IMR-90 (cell line): ENCODE measurements around the gene NARS2. TPM values are rescaled to one million over a fixed set of nuclear protein-coding genes. Genes with fewer than 3 reads are reported as not detected.

Source experiments
- ATAC-seq: fragments of 200-7000 bp; cut with Tn5 transposase; 2 replicates; pipeline ENCODE4 v1.9.1; 2020; ENCODE audit warnings: low read depth, mild to moderate bottlenecking, moderate library complexity
- BruUV-seq: library from RNA; stranded (reverse); fragments of 400-500 nt; replicated peaks from 2 replicates; lab custom pipeline; 2021; lab: Mats Ljungman, UMichigan
- CTCF ChIA-PET: fragments of 300-600 bp; formaldehyde crosslinking; extraction: SDS; loops from one replicate; lab custom pipeline; 2021; ENCODE audit warnings: antibody characterized with exemption; lab: Yijun Ruan, JAX
- POLR2A ChIA-PET: fragments of 300-600 bp; sonication (Branson Sonifier 250); formaldehyde crosslinking; loops from one replicate; lab custom pipeline; 2022; ENCODE audit warnings: antibody characterized with exemption; ENCODE audit not compliant: unreplicated experiment; lab: Charles Lee
- DNase-seq: peaks from one replicate; pipeline ENCODE4 v3.0.0; 2013
- H2AFZ ChIP-seq: replicated peaks from 2 replicates; pipeline ENCODE3; 2013; ENCODE audit warnings: low read length, mild to moderate bottlenecking; ENCODE audit not compliant: poor library complexity
- H2AK5ac ChIP-seq: 2 replicates; pipeline ENCODE4 v1.6.1; 2013; ENCODE audit warnings: low read depth, low read length, inconsistent platforms
- H2AK9ac ChIP-seq: replicated peaks from 2 replicates; pipeline ENCODE3; 2013; ENCODE audit warnings: mild to moderate bottlenecking, low read depth, low read length, moderate library complexity; ENCODE audit not compliant: poor library complexity
- H2BK120ac ChIP-seq: 2 replicates; pipeline ENCODE4 v1.6.1; 2013; ENCODE audit warnings: low read depth, low read length, inconsistent platforms
- H2BK15ac ChIP-seq: 3 replicates; pipeline ENCODE4 v1.6.1; 2013; ENCODE audit warnings: low read depth, low read length, inconsistent platforms
- H2BK20ac ChIP-seq: 2 replicates; pipeline ENCODE4 v1.6.1; 2013; ENCODE audit warnings: low read depth, mild to moderate bottlenecking, inconsistent platforms, low read length, moderate library complexity
- H2BK5ac ChIP-seq: 2 replicates; pipeline ENCODE4 v1.6.1; 2013; ENCODE audit warnings: mild to moderate bottlenecking, low read depth, low read length, inconsistent platforms; ENCODE audit not compliant: poor library complexity, severe bottlenecking
- H3K14ac ChIP-seq: replicated peaks from 2 replicates; pipeline ENCODE4 v1.6.1; 2013; ENCODE audit warnings: low read depth, low read length, inconsistent platforms
- H3K18ac ChIP-seq: 2 replicates; pipeline ENCODE4 v1.6.1; 2013; ENCODE audit warnings: low read depth, low read length, control low read depth
- H3K23ac ChIP-seq: 2 replicates; pipeline ENCODE4 v1.6.1; 2013; ENCODE audit warnings: low read depth, low read length, inconsistent platforms
- H3K27ac ChIP-seq: 2 replicates; pipeline ENCODE4 v1.5.1; 2013; ENCODE audit warnings: mild to moderate bottlenecking, control low read depth, low read length; ENCODE audit not compliant: insufficient read depth
- H3K27me3 ChIP-seq: 2 replicates; pipeline ENCODE4 v1.6.1; 2013; ENCODE audit warnings: low read length; ENCODE audit not compliant: control insufficient read depth, insufficient read depth
- H3K36me3 ChIP-seq: 2 replicates; pipeline ENCODE4 v1.6.1; 2013; ENCODE audit warnings: low read length, mixed read lengths; ENCODE audit not compliant: control insufficient read depth, insufficient read depth
- H3K4ac ChIP-seq: 2 replicates; pipeline ENCODE4 v1.6.1; 2013; ENCODE audit warnings: low read depth, low read length, inconsistent platforms
- H3K4me1 ChIP-seq: 2 replicates; pipeline ENCODE4 v1.6.1; 2013; ENCODE audit warnings: low read length, mixed read lengths; ENCODE audit not compliant: control insufficient read depth, insufficient read depth
- H3K4me2 ChIP-seq: 2 replicates; pipeline ENCODE4 v1.6.1; 2013; ENCODE audit warnings: low read depth, mild to moderate bottlenecking, control low read depth, low read length, moderate library complexity
- H3K4me3 ChIP-seq: 2 replicates; pipeline ENCODE4 v1.5.1; 2013; ENCODE audit warnings: low read depth, mild to moderate bottlenecking, control low read depth, low read length, moderate library complexity; ENCODE audit not compliant: insufficient read depth
- H3K56ac ChIP-seq: 2 replicates; pipeline ENCODE4 v1.6.1; 2013; ENCODE audit warnings: low read length, inconsistent platforms; ENCODE audit not compliant: insufficient read depth; ENCODE audit errors: extremely low read depth
- H3K79me1 ChIP-seq, 2 experiments: 2 replicates each; pipeline ENCODE4 v1.6.1; 2013; ENCODE audit warnings: low read length in 2 of 2, inconsistent platforms in 1 of 2, low read depth in 1 of 2
- H3K9ac ChIP-seq: 2 replicates; pipeline ENCODE4 v1.6.1; 2013; ENCODE audit warnings: low read depth, low read length, control low read depth
- H3K9me1 ChIP-seq: 2 replicates; pipeline ENCODE4 v1.6.1; 2013; ENCODE audit warnings: low read length, inconsistent platforms; ENCODE audit not compliant: insufficient read depth
- H3K9me3 ChIP-seq: 2 replicates; pipeline ENCODE4 v1.6.1; 2013; ENCODE audit warnings: low read length; ENCODE audit not compliant: control insufficient read depth, insufficient read depth
- H4K20me1 ChIP-seq: 2 replicates; pipeline ENCODE4 v1.6.1; 2013; ENCODE audit warnings: low read length, inconsistent platforms; ENCODE audit not compliant: insufficient read depth
- H4K5ac ChIP-seq: 2 replicates; pipeline ENCODE4 v1.6.1; 2013; ENCODE audit warnings: mild to moderate bottlenecking, low read depth, low read length, control low read depth
- H4K8ac ChIP-seq, 2 experiments: 2 replicates each; pipeline ENCODE4 v1.6.1; 2013; ENCODE audit warnings: low read depth in 2 of 2, low read length in 2 of 2, control low read depth in 1 of 2, inconsistent platforms in 1 of 2
- H4K91ac ChIP-seq: 2 replicates; pipeline ENCODE4 v1.6.1; 2013; ENCODE audit warnings: low read depth, low read length, inconsistent platforms; ENCODE audit not compliant: insufficient read depth
- RAD21 ChIP-seq: IDR thresholded peaks from 2 replicates; pipeline ENCODE4 v1.6.1; 2012; ENCODE audit warnings: low read length, improper control_type of control experiment
- RCOR1 ChIP-seq: IDR thresholded peaks from 2 replicates; pipeline ENCODE4 v1.6.1; 2012; ENCODE audit warnings: mild to moderate bottlenecking, low read length, improper control_type of control experiment; ENCODE audit not compliant: insufficient replicate concordance
- RFX5 ChIP-seq: IDR thresholded peaks from 2 replicates; pipeline ENCODE4 v1.8.0; 2012; ENCODE audit warnings: low read depth, mild to moderate bottlenecking, low read length, moderate library complexity
- WGBS, 2 experiments: methylation state at CpG; one replicate each; pipeline versions ENCODE4 v1.1.5 to v1.1.7; 2013; ENCODE audit warnings: missing lambda C conversion rate in 2 of 2; ENCODE audit not compliant: insufficient read length in 1 of 2; ENCODE audit errors: extremely low coverage in 2 of 2; 5-methylcytosine and 5-hydroxymethylcytosine counted together
- dilution Hi-C: fragments of 300-500 bp; cut with HindIII; formaldehyde crosslinking; loops from one replicate; pipeline ENCODE4 v1.14.3; 2018; ENCODE audit warnings: low sequenced_read_pairs; ENCODE audit not compliant: unreplicated experiment
- in situ Hi-C: fragments of 300-500 bp; cut with MboI; formaldehyde crosslinking; loops from 3 replicates; pipeline ENCODE4 v1.14.3; 2019; ENCODE audit warnings: low sequenced_read_pairs, inconsistent platforms, mixed read lengths
- intact Hi-C: fragments of 100-400 bp; cut with micrococcal nuclease; formaldehyde crosslinking; loops from 2 replicates; pipeline ENCODE4 v1.10.0; 2022
- polyA plus RNA-seq, 3 experiments: library from polyadenylated mRNA; depleted of rRNA; stranded (reverse); fragments of >200 nt; gene quantifications; 2 replicates each; pipeline ENCODE4 v1.2.3, GENCODE V29; 2012; ENCODE audit warnings: low replicate concordance in 1 of 3
- total RNA-seq: library from RNA; depleted of rRNA; stranded (reverse); fragments of >200 nt; gene quantifications from 2 replicates; pipeline ENCODE4 v1.2.3, GENCODE V29; 2012

NARS2 gene
- total and polyA plus RNA-seq, 2 of the 4 experiments (the other 2 are of a cell fraction) = 8.0 to 15.8 TPM

- no peaks in the 10 kb centered on the region for H3K27me3 ChIP-seq
- no peak overlapping the region for H3K23ac ChIP-seq
- no peak for TF ChIP-seq RFX5
- no peak for TF ChIP-seq RCOR1
- no peak for TF ChIP-seq RAD21
- 0 out of 2 replicates have a peak, but pooled peaks cover 3% of the 10 kb centered on the region for H3K9me1 ChIP-seq
- no peak overlapping the region for H2BK20ac ChIP-seq
- no CpG with 5 or more reads among the region's 1 CpG for WGBS, 2 experiments
- POLR2A ChIA-PET = no interaction called here
- no peak overlapping the region for H3K56ac ChIP-seq
- no peak overlapping the region for H2BK15ac ChIP-seq
- H4K8ac ChIP-seq = no peak overlapping the region
- H3K14ac ChIP-seq = no peak overlapping the region
- in situ Hi-C loops (no loop called here), dilution Hi-C loops (no loop called here), intact Hi-C loops (no loop called here)
- H4K20me1 ChIP-seq = no peaks in the 10 kb centered on the region
- H4K5ac ChIP-seq = no peak overlapping the region
- no peaks in the 10 kb centered on the region for H3K4me1 ChIP-seq
- H2AK9ac ChIP-seq = no peak overlapping the region
- H4K91ac ChIP-seq = no peak overlapping the region
- no peak for ATAC-seq
- no peak overlapping the region for H2AK5ac ChIP-seq
- H3K4me3 ChIP-seq = no peak overlapping the region
- no peak overlapping the region for H3K27ac ChIP-seq
- no peak overlapping the region for H3K4me2 ChIP-seq
- H3K36me3 ChIP-seq = peaks cover 2% of the 10 kb centered on the region; the same call in 1 of the 2 replicates
- CTCF ChIA-PET = interaction anchor here (0.7 to 1.1 kb wide), 2 partner anchors 20 to 31 kb away, joined by 4 to 6 read pairs; no protein-coding TSS in a partner anchor
- BruUV-seq = no TSS peak
- no peak for DNase-seq
- H3K9me3 ChIP-seq = no peaks in the 10 kb centered on the region
- no peak overlapping the region for H2BK5ac ChIP-seq
- no peak overlapping the region for H2BK120ac ChIP-seq
- H3K18ac ChIP-seq = no peak overlapping the region
- H2AFZ ChIP-seq = no peak overlapping the region
- H3K79me1 ChIP-seq = peaks cover 0 to 5% of the 10 kb centered on the region in 2 experiments; a peak in 1 of 4 replicates
- H3K4ac ChIP-seq = no peak overlapping the region
- no peak overlapping the region for H3K9ac ChIP-seq
These were observed 64.6 kb downstream of the NARS2 start for GRCh38 chr11:78510025-78510596.
